SH-SY5Y (cell line): ENCODE results near the gene TEX44.

Experiments
- GATA2 ChIP-seq: IDR thresholded peaks from 2 replicates; pipeline ENCODE4 v1.6.1; 2011; ENCODE audit warnings: mild to moderate bottlenecking, low read depth, low read length
- GATA3 ChIP-seq: IDR thresholded peaks from 2 replicates; pipeline ENCODE4 v1.6.1; 2011; ENCODE audit warnings: low read depth, mild to moderate bottlenecking, low read length, moderate library complexity

DNA sequence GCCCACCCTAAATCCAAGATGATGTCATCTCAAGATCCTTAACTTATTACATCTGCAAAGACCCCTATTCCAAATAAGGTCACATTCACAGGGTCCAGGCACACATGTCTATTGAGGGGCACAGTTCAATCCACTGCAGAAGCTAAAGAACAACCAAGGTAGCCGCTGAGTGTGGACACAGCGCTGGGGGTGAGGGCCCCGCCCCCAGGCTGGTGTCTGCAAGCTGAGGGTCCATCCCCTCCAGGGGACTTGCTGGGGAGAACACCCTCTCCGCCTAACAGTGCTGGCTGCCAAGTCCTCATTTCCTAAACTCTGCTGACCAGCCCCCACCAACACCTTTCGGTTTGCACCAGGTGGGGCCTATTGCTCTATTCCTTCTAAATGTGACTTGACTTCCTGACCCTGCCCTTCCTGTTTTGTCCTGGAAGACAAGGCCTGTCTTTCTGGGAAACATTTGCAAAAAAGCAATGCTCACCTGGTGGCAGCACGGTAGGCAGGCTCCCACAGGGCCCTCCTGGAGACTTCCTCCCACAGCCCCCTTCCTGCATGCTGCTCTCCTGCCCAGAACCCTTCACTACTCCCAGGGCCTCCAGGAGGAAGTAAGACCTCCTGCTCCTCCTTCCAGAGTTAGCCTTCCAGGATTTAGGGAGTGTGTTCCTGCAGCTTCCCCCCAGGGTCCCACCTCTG, 24.4 kb upstream of the TEX44 start:
- TF ChIP-seq GATA3 (no peak), GATA2 (no peak)
